HCT116 (cell line): ENCODE results near the gene CFAP298. TPM values are rescaled to one million over a fixed set of nuclear protein-coding genes. Genes with fewer than 3 reads are reported as not detected.

Experiments
- ATAC-seq: fragments of 200-7000 bp; cut with Tn5 transposase; 2 replicates; pipeline ENCODE4 v1.9.1; 2020; ENCODE audit warnings: mild to moderate bottlenecking, moderate library complexity
- BruUV-seq: library from RNA; stranded (reverse); fragments of 400-500 nt; replicated peaks from 2 replicates; lab custom pipeline; 2021; lab: Mats Ljungman, UMichigan
- CTCF ChIA-PET: fragments of 300-600 bp; sonication (Branson Sonifier 250); formaldehyde crosslinking; loops from one replicate; lab custom pipeline; 2021; ENCODE audit warnings: antibody characterized with exemption; lab: Charles Lee
- POLR2A ChIA-PET: fragments of 300-600, 350-600 bp; sonication (Branson Sonifier 250); formaldehyde crosslinking; loops from one replicate; lab custom pipeline; 2021; ENCODE audit warnings: antibody characterized with exemption; lab: Charles Lee
- RAD21 ChIA-PET, 2 experiments: fragments of 300-600 bp; sonication (Branson Sonifier 250); formaldehyde crosslinking; loops; one replicate each; lab custom pipeline; 2023; ENCODE audit warnings: low total read pairs in 2 of 2; ENCODE audit not compliant: uncharacterized antibody in 2 of 2, unreplicated experiment in 2 of 2, low non-redundant PET in 1 of 2; lab: Charles Lee
- DNase-seq: peaks from one replicate; pipeline ENCODE4 v3.0.0-alpha.2; 2010; ENCODE audit warnings: low read depth, low spot score
- H2AFZ ChIP-seq: fragments of 200-600 bp; shearing (Covaris generic), sonication (generic); 2 replicates; pipeline ENCODE4 v1.6.1; 2017; ENCODE audit warnings: low read depth, mixed run types, mixed read lengths, antibody characterized with exemption, low read length; ENCODE audit not compliant: poor library complexity, severe bottlenecking
- H3K27ac ChIP-seq: 2 replicates; pipeline ENCODE4 v1.5.1; 2012; ENCODE audit warnings: low read depth, low read length
- H3K27me3 ChIP-seq: fragments of 200-600 bp; sonication (generic); 2 replicates; pipeline ENCODE4 v1.6.1; 2016; ENCODE audit warnings: mixed run types, low read length, mixed read lengths; ENCODE audit not compliant: insufficient read depth
- H3K36me3 ChIP-seq, 2 experiments: fragments of 200-500 bp in 1 of 2; fragments of 200-600 bp in 1 of 2; sonication (Bioruptor generic) in 1 of 2; sonication (generic) in 1 of 2; 2 replicates each; pipeline versions ENCODE4 v1.5.1 to v1.6.1; 2014 to 2016; ENCODE audit warnings: low read length in 2 of 2, inconsistent platforms in 1 of 2, mixed read lengths in 1 of 2, mixed run types in 1 of 2; ENCODE audit not compliant: insufficient read depth in 2 of 2, control insufficient read depth in 1 of 2
- H3K4me1 ChIP-seq, 2 experiments: fragments of 200-600 bp in 1 of 2; sonication (generic) in 1 of 2; 2 replicates each; pipeline versions ENCODE4 v1.5.1 to v1.6.1; 2012 to 2017; ENCODE audit warnings: low read length in 2 of 2, inconsistent platforms in 1 of 2, mild to moderate bottlenecking in 1 of 2, mixed read lengths in 1 of 2, mixed run types in 1 of 2, moderate library complexity in 1 of 2; ENCODE audit not compliant: insufficient read depth in 2 of 2, control insufficient read depth in 1 of 2
- H3K4me2 ChIP-seq: fragments of 200-600 bp; sonication (generic); 2 replicates; pipeline ENCODE4 v1.6.1; 2017; ENCODE audit warnings: mixed run types, low read length, mixed read lengths
- H3K4me3 ChIP-seq, 2 experiments: fragments of 200-600 bp in 1 of 2; sonication (generic) in 1 of 2; replicated peaks in 1 of 2; 2 replicates each; pipeline ENCODE4 v1.5.1; 2011 to 2016; ENCODE audit warnings: low read length in 2 of 2, control low read depth in 1 of 2, low read depth in 1 of 2, mild to moderate bottlenecking in 1 of 2, mixed read lengths in 1 of 2, mixed run types in 1 of 2
- H3K79me2 ChIP-seq: fragments of 200-600 bp; sonication (generic); 2 replicates; pipeline ENCODE4 v1.6.1; 2017; ENCODE audit warnings: mild to moderate bottlenecking, mixed run types, low read length, moderate library complexity, mixed read lengths; ENCODE audit not compliant: insufficient read depth
- H3K9ac ChIP-seq: fragments of 200-600 bp; sonication (generic); 2 replicates; pipeline ENCODE4 v1.6.1; 2016; ENCODE audit warnings: low read length, mixed read lengths
- H3K9me2 ChIP-seq: fragments of 200-600 bp; sonication (generic), shearing (Covaris generic); 2 replicates; pipeline ENCODE4 v1.6.1; 2017; ENCODE audit warnings: mixed run types, mild to moderate bottlenecking, moderate library complexity; ENCODE audit not compliant: insufficient read depth
- H3K9me3 ChIP-seq, 2 experiments: fragments of 200-500 bp in 1 of 2; fragments of 200-600 bp in 1 of 2; sonication (Bioruptor generic) in 1 of 2; sonication (generic) in 1 of 2; 2 replicates each; pipeline ENCODE4 v1.6.1; 2014 to 2017; ENCODE audit warnings: low read length in 2 of 2, mixed read lengths in 2 of 2, inconsistent platforms in 1 of 2, low read depth in 1 of 2, mild to moderate bottlenecking in 1 of 2, mixed run types in 1 of 2, moderate library complexity in 1 of 2; ENCODE audit not compliant: control insufficient read depth in 1 of 2, insufficient read depth in 1 of 2
- H4K20me1 ChIP-seq: fragments of 200-600 bp; sonication (generic), shearing (Covaris generic); 2 replicates; pipeline ENCODE4 v1.6.1; 2017; ENCODE audit warnings: mixed run types, mild to moderate bottlenecking, moderate library complexity; ENCODE audit not compliant: insufficient read depth
- CEBPB ChIP-seq: IDR thresholded peaks from 2 replicates; pipeline ENCODE4 v1.6.1; 2012; ENCODE audit warnings: low read depth
- EGR1 ChIP-seq: IDR thresholded peaks from 2 replicates; pipeline ENCODE4 v1.6.1; 2012; ENCODE audit warnings: low read depth
- ELF1 ChIP-seq: IDR thresholded peaks from 2 replicates; pipeline ENCODE4 v1.6.1; 2012; ENCODE audit warnings: low read depth, borderline replicate concordance
- EZH2 ChIP-seq: fragments of 200-600 bp; sonication (generic); IDR thresholded peaks from 2 replicates; pipeline ENCODE4 v1.6.1; 2017; ENCODE audit warnings: antibody characterized with exemption, mixed run types
- FOSL1 ChIP-seq: IDR thresholded peaks from 2 replicates; pipeline ENCODE4 v1.6.1; 2012; ENCODE audit warnings: low read depth
- MAX ChIP-seq: IDR thresholded peaks from 2 replicates; pipeline ENCODE4 v1.6.1; 2012
- POLR2A ChIP-seq: IDR thresholded peaks from 2 replicates; pipeline ENCODE4 v1.7.0; 2011; ENCODE audit warnings: borderline replicate concordance; ENCODE audit not compliant: insufficient read depth, insufficient read length; ENCODE audit errors: extremely low read depth
- POLR2AphosphoS5 ChIP-seq: IDR thresholded peaks from 2 replicates; pipeline ENCODE4 v1.6.1; 2011; ENCODE audit warnings: mild to moderate bottlenecking, low read depth, low read length, moderate library complexity
- RAD21 ChIP-seq: IDR thresholded peaks from 2 replicates; pipeline ENCODE4 v1.6.1; 2012; ENCODE audit warnings: low read depth, mild to moderate bottlenecking
- REST ChIP-seq: IDR thresholded peaks from 2 replicates; pipeline ENCODE4 v1.6.1; 2012; ENCODE audit warnings: low read depth
- SRF ChIP-seq: IDR thresholded peaks from 2 replicates; pipeline ENCODE4 v1.6.1; 2012; ENCODE audit warnings: low read depth
- TCF7L2 ChIP-seq: IDR thresholded peaks from 2 replicates; pipeline ENCODE4 v1.7.0; 2011; ENCODE audit warnings: borderline replicate concordance, inconsistent platforms; ENCODE audit not compliant: insufficient read depth, insufficient read length; ENCODE audit errors: extremely low read depth
- YY1 ChIP-seq: IDR thresholded peaks from 2 replicates; pipeline ENCODE4 v1.6.1; 2011; ENCODE audit warnings: low read length, low read depth, moderate library complexity, mild to moderate bottlenecking; ENCODE audit not compliant: insufficient replicate concordance; ENCODE audit errors: extremely low read depth
- ZBTB33 ChIP-seq: IDR thresholded peaks from 2 replicates; pipeline ENCODE4 v1.6.1; 2011; ENCODE audit warnings: mild to moderate bottlenecking, low read length, moderate library complexity; ENCODE audit not compliant: insufficient replicate concordance; ENCODE audit errors: extremely low read depth
- ZFX ChIP-seq: fragments of 450-650 bp; IDR thresholded peaks from 2 replicates; pipeline ENCODE4 v1.6.1; 2017
- ZNF274 ChIP-seq: fragments of 200-500 bp; sonication (Bioruptor generic); IDR thresholded peaks from 2 replicates; pipeline ENCODE4 v1.6.1; 2014; ENCODE audit warnings: mild to moderate bottlenecking, low read depth, low read length, inconsistent platforms
- intact Hi-C: fragments of 100-400 bp; cut with micrococcal nuclease; formaldehyde crosslinking; loops from 2 replicates; pipeline ENCODE4 v1.10.0; 2022
- total RNA-seq: library from RNA; stranded (reverse); gene quantifications from one replicate; pipeline ENCODE4 v1.2.1, GENCODE V29; 2021; ENCODE audit not compliant: unreplicated experiment

Gene CFAP298
- total RNA-seq, 1 experiment from 2014 or later, result 58.2 TPM

GRCh38 chr21:32585042-32585710 is 27.0 kb downstream of the CFAP298 start, which contains the start of gene TCP10L:
TCP10L (minus strand) TSS chr21:32585523; CDS start chr21:32584304, 1,219 bp downstream.
- no peak within 1 kb of the TSS for H2AFZ ChIP-seq
- CTCF ChIA-PET, result no interaction called here
- no peaks in the 10 kb centered on the region for H3K27me3 ChIP-seq
- no peaks in the 10 kb centered on the region for H3K9me3 ChIP-seq
- POLR2A ChIA-PET, result no interaction called here
- no peaks in the 10 kb centered on the region for H3K79me2 ChIP-seq
- RAD21 ChIA-PET, result no interaction called here
- intact Hi-C loops, result no loop called here
- no TSS peak for BruUV-seq
- H3K4me1 ChIP-seq, result no peaks in the 10 kb centered on the region
- H3K36me3 ChIP-seq, result no peaks in the 10 kb centered on the region
- H3K9me2 ChIP-seq, result no peaks in the 10 kb centered on the region
- ATAC-seq, result no peak
- no peak within 1 kb of the TSS for H3K27ac ChIP-seq
- no peak within 1 kb of the TSS for H3K4me3 ChIP-seq
- no peak for TF ChIP-seq RAD21
- no peak for TF ChIP-seq POLR2A
- no peak for TF ChIP-seq ZNF274
- TF ChIP-seq ZBTB33, result no peak
- no peak for TF ChIP-seq EGR1
- TF ChIP-seq YY1, result no peak
- no peak for TF ChIP-seq MAX
- no peak for TF ChIP-seq TCF7L2
- TF ChIP-seq ZFX, result no peak
- no peak for TF ChIP-seq POLR2AphosphoS5
- TF ChIP-seq FOSL1, result no peak
- TF ChIP-seq ELF1, result no peak
- no peak for TF ChIP-seq SRF
- no peak for TF ChIP-seq REST
- no peak for TF ChIP-seq CEBPB
- TF ChIP-seq EZH2, result no peak
- DNase-seq, result no peak
- no peak within 1 kb of the TSS for H3K9ac ChIP-seq
- H3K4me2 ChIP-seq, result no peak within 1 kb of the TSS
- no peaks in the 10 kb centered on the region for H4K20me1 ChIP-seq
